Panc1 (cell line): Measurements from ENCODE around the gene SFMBT1. TPM values are rescaled to one million over a fixed set of nuclear protein-coding genes. Genes with fewer than 3 reads are reported as not detected.

Experiments used
- ATAC-seq: fragments of 200-7000 bp; cut with Tn5 transposase; 2 replicates; pipeline ENCODE4 v1.9.1; 2020; ENCODE audit warnings: mild to moderate bottlenecking, moderate library complexity
- BruUV-seq: library from RNA; stranded (reverse); fragments of 400-500 nt; replicated peaks from 2 replicates; lab custom pipeline; 2021; lab: Mats Ljungman, UMichigan
- CTCF ChIA-PET: fragments of 300-600 bp; sonication (Branson Sonifier 250); formaldehyde crosslinking; loops from one replicate; lab custom pipeline; 2022; ENCODE audit warnings: antibody characterized with exemption; lab: Charles Lee
- POLR2A ChIA-PET: fragments of 300-600 bp; sonication (Branson Sonifier 250); formaldehyde crosslinking; loops from one replicate; lab custom pipeline; 2022; ENCODE audit warnings: antibody characterized with exemption; lab: Charles Lee
- DNase-seq: peaks from one replicate; pipeline ENCODE4 v3.0.0-alpha.2; 2010; ENCODE audit warnings: low read depth, low spot score
- H3K27ac ChIP-seq: 2 replicates; pipeline ENCODE4 v1.5.1; 2011; ENCODE audit warnings: mild to moderate bottlenecking, low read length, inconsistent platforms
- H3K27me3 ChIP-seq: fragments of 200-500 bp; sonication (Bioruptor generic); 2 replicates; pipeline ENCODE4 v1.6.0; 2014; ENCODE audit warnings: low read length, inconsistent platforms; ENCODE audit not compliant: control insufficient read depth, insufficient read depth
- H3K36me3 ChIP-seq: fragments of 200-500 bp; sonication (Bioruptor generic); 2 replicates; pipeline ENCODE4 v1.5.1; 2014; ENCODE audit warnings: inconsistent platforms, mild to moderate bottlenecking, low read length, moderate library complexity; ENCODE audit not compliant: control insufficient read depth, insufficient read depth
- H3K4me1 ChIP-seq: 2 replicates; pipeline ENCODE4 v1.5.1; 2011; ENCODE audit warnings: inconsistent platforms, mild to moderate bottlenecking, low read length, moderate library complexity; ENCODE audit not compliant: control insufficient read depth, insufficient read depth
- H3K4me3 ChIP-seq, 2 experiments: 2 replicates each; pipeline ENCODE4 v1.5.1; 2011 to 2012; ENCODE audit warnings: low read depth in 2 of 2, low read length in 2 of 2, mild to moderate bottlenecking in 2 of 2, inconsistent platforms in 1 of 2, moderate library complexity in 1 of 2
- H3K9me3 ChIP-seq: fragments of 200-500 bp; sonication (Bioruptor generic); 2 replicates; pipeline ENCODE4 v1.5.1; 2014; ENCODE audit warnings: low read depth, mild to moderate bottlenecking, inconsistent platforms, low read length, moderate library complexity; ENCODE audit not compliant: control insufficient read depth, insufficient read depth
- CTCF ChIP-seq: fragments of 450-650 bp; IDR thresholded peaks from 2 replicates; pipeline ENCODE4 v1.5.1; 2017; ENCODE audit warnings: mild to moderate bottlenecking
- POLR2AphosphoS5 ChIP-seq: IDR thresholded peaks from 2 replicates; pipeline ENCODE4 v1.6.1; 2012; ENCODE audit warnings: mild to moderate bottlenecking, low read depth, low read length, moderate library complexity
- REST ChIP-seq, 2 experiments: IDR thresholded peaks; 2 replicates each; pipeline ENCODE4 v1.6.1; 2011 to 2012; ENCODE audit warnings: low read depth in 2 of 2, control low read depth in 1 of 2, low read length in 1 of 2, mild to moderate bottlenecking in 1 of 2, moderate library complexity in 1 of 2; ENCODE audit not compliant: insufficient read depth in 1 of 2
- SIN3A ChIP-seq: IDR thresholded peaks from 2 replicates; pipeline ENCODE4 v1.6.1; 2012; ENCODE audit warnings: low read depth, mild to moderate bottlenecking, low read length, moderate library complexity, borderline replicate concordance; ENCODE audit not compliant: insufficient read depth
- TCF7L2 ChIP-seq: IDR thresholded peaks from 2 replicates; pipeline ENCODE4 v1.6.1; 2011; ENCODE audit warnings: mild to moderate bottlenecking, low read depth, low read length, inconsistent platforms
- in situ Hi-C: cut with HindIII; loops from 2 replicates; pipeline ENCODE4 v1.10.0; 2016; ENCODE audit warnings: low sequenced_read_pairs, low pct_unique_long_range_greater_than_20kb
- intact Hi-C: fragments of 100-400 bp; cut with micrococcal nuclease; formaldehyde crosslinking; loops from one replicate; pipeline ENCODE4 v1.10.0; 2022; ENCODE audit not compliant: unreplicated experiment
- total RNA-seq: library from RNA; stranded (reverse); gene quantifications from one replicate; pipeline ENCODE4 v1.2.1, GENCODE V29; 2021; ENCODE audit not compliant: unreplicated experiment

SFMBT1 gene
- total RNA-seq, 1 experiment from 2014 or later = 24.4 TPM

GRCh38 chr3:53005338-53005737, 40.5 kb downstream of the SFMBT1 start:
- Histone ChIP-seq H3K9me3 (no peaks in the 10 kb centered on the region), H3K4me1 (no peaks in the 10 kb centered on the region), H3K27ac (no peak overlapping the region), H3K27me3 (no peaks in the 10 kb centered on the region), H3K4me3 (no peak overlapping the region), H3K36me3 (no peaks in the 10 kb centered on the region)
- POLR2A ChIA-PET = no interaction called here
- no TSS peak for BruUV-seq
- in situ Hi-C loops = no loop called here
- TF ChIP-seq TCF7L2 = no peak
- no peak for TF ChIP-seq POLR2AphosphoS5
- no peak for TF ChIP-seq SIN3A
- TF ChIP-seq REST (IDR thresholded peaks at IDR 0.05; ENCODE audit: insufficient read depth in 1 of 2, low read depth in 2 of 2, low read length in 1 of 2) = no peak
- no peak for TF ChIP-seq CTCF
- DNase-seq (no peak), ATAC-seq (no peak)
- CTCF ChIA-PET = no interaction called here
- intact Hi-C loops = no loop called here

- Histone ChIP-seq H3K27ac (no peak overlapping the region), H3K4me3 (no peak overlapping the region), H3K4me1 (no peaks in the 10 kb centered on the region), H3K9me3 (no peaks in the 10 kb centered on the region), H3K36me3 (no peaks in the 10 kb centered on the region), H3K27me3 (no peaks in the 10 kb centered on the region)
- in situ Hi-C loops = no loop called here
- ATAC-seq (no peak), DNase-seq (no peak)
- no TSS peak for BruUV-seq
- TF ChIP-seq SIN3A (no peak), TCF7L2 (no peak), CTCF (no peak), POLR2AphosphoS5 (no peak), REST (IDR thresholded peaks at IDR 0.05; ENCODE audit: insufficient read depth in 1 of 2, low read depth in 2 of 2, low read length in 1 of 2) (no peak)
- POLR2A ChIA-PET = interaction anchor here (0.6 to 0.8 kb wide), 2 partner anchors 14 to 23 kb away, joined by 9 to 17 read pairs; no protein-coding TSS in a partner anchor
- intact Hi-C loops = no loop called here
- CTCF ChIA-PET = no interaction called here
Observed at GRCh38 chr3:53003320-53003719, 42.6 kb downstream of the SFMBT1 start.
